Skin epidermis (tissue), 12 donors: ENCODE results near the gene MTCL1.

ENCODE experiments used
- H3K27ac ChIP-seq, 21 experiments: fragments of 200-600 bp; sonication (generic) in 11 of 21; one replicate each; pipeline ENCODE4 v1.5.0; 2020; ENCODE audit warnings: mild to moderate bottlenecking in 3 of 21, inconsistent platforms in 2 of 21, moderate library complexity in 2 of 21
- H3K4me3 ChIP-seq, 7 experiments: fragments of 200-600 bp; sonication (generic) in 2 of 7; one replicate each; pipeline ENCODE4 v1.5.0; 2020; ENCODE audit warnings: inconsistent platforms in 2 of 7, mild to moderate bottlenecking in 2 of 7, moderate library complexity in 1 of 7

MTCL1 gene

DNA sequence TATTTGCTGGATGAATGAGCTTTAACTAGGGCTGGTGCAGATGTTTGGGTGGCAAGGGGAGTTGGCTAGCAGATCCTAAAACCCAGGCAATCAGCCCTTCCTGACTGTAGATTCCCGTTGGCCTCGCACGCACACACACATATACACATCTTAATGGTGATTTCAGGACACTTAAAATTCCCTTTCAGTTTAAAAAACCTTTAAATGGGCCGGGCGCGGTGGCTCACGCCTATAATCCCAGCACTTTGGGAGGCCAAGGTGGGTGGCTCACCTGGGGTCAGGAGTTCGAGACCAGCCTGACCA is 19.5 kb upstream of the MTCL1 start:
- H3K27ac ChIP-seq, result peak overlapping the region in 13 of 21 experiments; percentile 18 to 87 (median 60)

GRCh38 chr18:8686611-8687010 is 18.7 kb upstream of the MTCL1 start:
- Histone ChIP-seq H3K4me3 (no peak overlapping the region), H3K27ac (peak overlapping the region in 1 of 21 experiments; percentile 55)

More for the DNA sequence above, 19.5 kb upstream of the MTCL1 start:
- H3K4me3 ChIP-seq, result peak overlapping the region in 1 of 7 experiments; percentile 13

GRCh38 chr18:8688216-8688800 is 17.0 kb upstream of the MTCL1 start:
- H3K4me3 ChIP-seq, result no peak overlapping the region
- H3K27ac ChIP-seq, result no peak overlapping the region

GRCh38 chr18:8688816-8689215 is 16.5 kb upstream of the MTCL1 start:
- Histone ChIP-seq H3K4me3 (no peak overlapping the region), H3K27ac (no peak overlapping the region)

DNA sequence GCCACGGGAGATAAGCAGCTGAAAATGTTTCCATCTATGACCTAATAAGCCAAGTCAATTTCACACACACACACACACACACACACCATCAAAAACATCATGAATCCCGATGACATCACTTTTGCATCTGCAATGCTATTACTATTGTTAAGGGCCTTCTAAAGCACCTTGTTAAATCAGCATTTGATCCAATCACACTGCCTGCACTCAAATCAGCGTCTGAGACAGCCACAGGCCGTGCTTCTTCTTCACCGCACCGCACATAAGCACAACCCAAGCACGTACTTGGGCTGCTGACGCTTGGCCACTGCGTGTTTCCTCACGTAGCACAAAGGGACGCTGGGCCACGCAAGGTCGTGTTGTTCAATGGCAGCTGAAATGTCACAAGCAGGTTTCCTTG is 15.8 kb upstream of the MTCL1 start:
- no peak overlapping the region for H3K27ac ChIP-seq
- no peak overlapping the region for H3K4me3 ChIP-seq

DNA sequence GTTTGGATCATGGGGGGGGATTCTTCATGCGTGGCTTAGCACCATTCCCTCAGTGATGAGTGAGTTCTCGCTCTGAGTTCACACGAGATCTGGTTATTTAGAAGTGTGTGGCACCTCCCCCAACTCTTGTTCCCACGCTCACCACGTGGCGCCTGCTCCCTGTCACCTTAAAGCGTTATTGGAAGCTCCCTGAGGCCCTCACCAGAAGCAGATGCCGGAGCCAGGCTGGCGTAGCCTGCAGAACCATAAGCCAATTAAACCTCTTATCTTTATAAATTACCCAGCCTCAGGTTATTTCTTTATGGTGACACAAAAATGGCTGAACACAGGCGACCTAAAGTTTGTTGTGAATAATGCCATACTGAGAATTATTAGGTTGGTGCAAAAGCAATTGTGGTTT is 10.5 kb upstream of the MTCL1 start:
- H3K4me3 ChIP-seq, result no peak overlapping the region
- no peak overlapping the region for H3K27ac ChIP-seq

GRCh38 chr18:8695932-8696517 is 9.3 kb upstream of the MTCL1 start:
- Histone ChIP-seq H3K4me3 (no peak overlapping the region), H3K27ac (no peak overlapping the region)

GRCh38 chr18:8696749-8697211 is 8.6 kb upstream of the MTCL1 start:
- Histone ChIP-seq H3K27ac (no peak overlapping the region), H3K4me3 (no peak overlapping the region)

DNA sequence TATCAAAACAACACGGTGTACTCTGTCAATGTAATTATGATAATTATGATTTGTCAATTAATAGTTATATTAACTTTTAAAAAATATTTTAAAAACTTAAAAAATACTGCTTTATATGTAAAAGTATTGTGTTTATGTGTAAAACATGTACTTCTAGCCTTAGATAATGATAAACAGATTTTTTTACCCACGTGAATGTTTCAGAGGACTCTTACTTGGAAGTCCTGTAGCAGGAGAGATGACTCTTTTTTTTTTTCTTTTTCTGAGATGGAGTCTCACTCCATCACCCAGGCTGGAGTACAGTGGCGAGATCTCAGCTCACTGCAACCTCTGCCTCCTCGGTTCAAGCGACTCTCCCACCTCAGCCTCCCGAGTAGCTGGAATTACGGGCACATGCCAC is 6.2 kb upstream of the MTCL1 start:
- Histone ChIP-seq H3K27ac (peak overlapping the region in 8 of 21 experiments; percentile 15 to 78 (median 50)), H3K4me3 (no peak overlapping the region)

GRCh38 chr18:8699948-8700347 is 5.4 kb upstream of the MTCL1 start:
- H3K4me3 ChIP-seq, result no peak overlapping the region
- H3K27ac ChIP-seq, result peak overlapping the region in 4 of 21 experiments; percentile 37 to 78 (median 67)

DNA sequence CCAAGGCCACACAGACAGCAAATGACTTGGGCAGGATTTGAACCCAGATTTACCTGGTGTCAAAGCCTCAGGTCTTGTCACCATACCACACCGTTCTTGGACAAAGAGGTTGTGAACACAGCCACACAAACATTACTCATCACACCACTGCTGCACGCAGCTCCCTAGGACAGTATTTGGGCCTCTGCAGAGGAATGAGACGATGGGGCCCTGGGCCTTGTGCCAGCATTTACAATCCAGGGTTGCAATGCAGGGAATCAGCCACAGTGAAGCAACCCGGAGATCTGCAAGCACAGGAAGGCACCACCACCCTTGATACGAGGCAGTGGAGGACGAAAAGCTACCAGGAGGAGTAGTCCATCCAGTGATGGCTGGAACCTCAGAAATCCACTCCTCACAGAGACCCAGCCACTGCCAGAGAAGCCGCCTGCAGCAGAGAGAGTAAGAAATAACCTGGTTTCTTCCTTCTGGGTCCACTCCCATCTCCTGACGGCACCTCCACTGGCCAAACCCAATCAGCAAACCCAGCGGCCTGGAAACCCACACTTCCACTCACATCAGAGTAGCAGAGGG is 3.7 kb upstream of the MTCL1 start:
- Histone ChIP-seq H3K4me3 (no peak overlapping the region), H3K27ac (peak overlapping the region in 2 of 21 experiments; percentile 33 to 62)

DNA sequence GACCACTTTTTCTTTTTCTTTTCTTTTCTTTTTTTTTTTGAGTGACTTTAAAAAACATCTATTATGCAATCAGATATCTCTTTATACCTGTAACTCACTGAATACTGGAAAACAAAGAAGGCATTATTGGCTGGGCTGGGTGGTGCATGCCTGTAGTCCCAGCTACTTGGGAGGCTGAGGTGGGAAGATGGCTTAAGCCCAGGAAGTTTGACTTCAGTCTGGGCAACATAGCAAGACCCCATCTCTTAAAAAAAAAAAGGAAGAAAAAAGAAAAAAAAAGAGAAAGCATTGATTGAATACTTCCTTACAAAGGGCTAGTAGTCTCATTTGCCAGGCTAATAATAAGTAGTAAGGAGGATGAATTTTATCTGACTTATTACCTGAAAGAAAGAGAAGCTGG is 2.7 kb upstream of the MTCL1 start:
- Histone ChIP-seq H3K4me3 (no peak overlapping the region), H3K27ac (no peak overlapping the region)

GRCh38 chr18:8703092-8703709 is 2.2 kb upstream of the MTCL1 start:
- Histone ChIP-seq H3K4me3 (no peak overlapping the region), H3K27ac (no peak overlapping the region)

- peak overlapping the region in 2 of 7 experiments; percentile 62 to 68 for H3K4me3 ChIP-seq
- H3K27ac ChIP-seq, result peak overlapping the region in 10 of 21 experiments; percentile 42 to 89 (median 80)
Observed at GRCh38 chr18:8703781-8704301, 1.5 kb upstream of the MTCL1 start.

DNA sequence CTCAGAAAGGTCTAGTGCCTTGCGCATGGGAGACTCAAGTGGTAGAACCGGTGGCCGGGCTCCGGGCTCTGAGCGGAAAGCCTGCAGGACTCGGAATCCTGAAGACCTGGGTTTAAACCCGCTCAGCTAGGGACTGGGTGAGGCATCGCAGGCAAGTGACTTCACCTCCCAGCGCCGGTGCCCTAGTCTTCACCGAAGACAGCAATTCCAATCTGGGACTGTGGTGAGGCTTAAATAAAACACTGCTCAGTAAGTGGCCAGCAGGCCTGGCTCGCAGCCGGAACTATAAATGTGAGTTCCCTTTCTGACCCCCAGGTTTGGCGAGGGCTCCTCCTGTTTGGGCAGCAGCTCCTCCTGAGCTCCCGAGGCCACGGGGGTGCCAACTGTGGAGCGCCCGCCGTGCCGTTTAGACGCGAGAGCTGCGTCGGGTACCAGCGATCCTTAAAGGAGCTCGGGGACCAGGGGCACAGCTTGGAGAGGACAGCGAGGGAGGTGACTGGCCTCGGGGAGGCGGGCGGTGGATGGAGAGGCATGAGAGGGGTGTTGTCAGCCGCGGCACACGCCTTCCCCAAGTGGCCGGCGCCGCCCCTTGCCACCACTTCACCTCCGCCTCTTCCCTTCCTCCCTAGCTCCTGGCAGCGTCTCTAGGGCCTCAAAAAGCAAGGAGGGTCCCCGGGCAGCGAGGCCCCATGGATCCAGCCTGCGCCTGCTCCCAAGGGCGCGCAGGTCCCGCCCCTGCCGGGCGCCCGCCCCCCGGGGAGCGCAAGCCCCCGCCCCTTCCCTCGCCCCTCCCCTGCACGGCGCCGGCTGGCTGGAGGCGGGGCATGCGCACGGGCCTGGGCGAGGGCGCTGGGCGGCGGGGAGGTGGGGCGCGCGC is 757 bp upstream of the MTCL1 start:
- peak overlapping the region; percentile 38 to 78 (median 62) for H3K4me3 ChIP-seq
- peak overlapping the region in 20 of 21 experiments; percentile 29 to 89 (median 76) for H3K27ac ChIP-seq

DNA sequence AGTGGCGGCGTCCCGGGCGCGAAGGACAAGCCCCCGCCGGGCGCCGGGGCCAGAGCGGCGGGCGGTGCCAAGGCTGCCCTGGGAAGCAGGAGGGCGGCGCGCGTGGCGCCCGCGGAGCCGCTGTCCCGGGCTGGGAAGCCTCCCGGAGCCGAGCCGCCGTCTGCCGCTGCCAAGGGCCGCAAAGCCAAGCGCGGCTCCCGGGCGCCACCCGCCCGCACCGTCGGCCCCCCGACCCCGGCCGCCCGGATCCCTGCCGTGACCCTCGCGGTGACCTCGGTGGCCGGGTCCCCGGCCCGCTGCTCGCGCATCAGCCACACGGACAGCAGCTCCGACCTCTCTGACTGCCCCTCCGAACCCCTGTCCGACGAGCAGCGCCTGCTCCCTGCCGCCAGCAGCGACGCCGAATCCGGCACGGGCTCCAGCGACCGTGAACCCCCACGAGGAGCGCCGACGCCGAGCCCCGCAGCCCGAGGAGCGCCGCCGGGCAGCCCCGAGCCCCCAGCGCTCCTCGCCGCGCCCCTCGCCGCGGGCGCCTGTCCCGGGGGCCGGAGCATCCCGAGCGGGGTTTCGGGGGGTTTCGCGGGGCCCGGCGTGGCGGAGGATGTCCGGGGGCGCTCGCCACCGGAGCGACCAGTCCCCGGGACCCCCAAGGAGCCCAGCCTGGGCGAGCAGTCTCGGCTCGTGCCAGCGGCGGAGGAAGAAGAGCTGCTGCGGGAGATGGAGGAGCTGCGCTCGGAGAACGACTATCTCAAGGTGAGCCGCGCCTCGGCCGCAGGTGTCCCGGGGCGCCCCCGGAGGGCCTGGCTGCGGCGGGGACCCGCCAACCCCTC is 820 bp downstream of the MTCL1 start:
- H3K4me3 ChIP-seq, result peak overlapping the region; percentile 38 to 78 (median 61)
- H3K27ac ChIP-seq, result peak overlapping the region in 19 of 21 experiments; percentile 5 to 80 (median 60)

- Histone ChIP-seq H3K27ac (peak overlapping the region in 16 of 21 experiments; percentile 5 to 80 (median 69)), H3K4me3 (peak overlapping the region; percentile 38 to 78 (median 61))
Observed at GRCh38 chr18:8706791-8707555, 1.6 kb downstream of the MTCL1 start.
